ENCODE measurements around the gene ANP32B. TPM values are rescaled to one million over a fixed set of nuclear protein-coding genes. Genes with fewer than 3 reads are reported as not detected.

ANP32B gene
- total RNA-seq, 1 donor: 12.7 TPM

GRCh38 chr9:98007251-98007928 is 24.2 kb downstream of the ANP32B start:
- Histone ChIP-seq H2AFZ (ENCODE audit: low read length) (no peak overlapping the region), H3K36me3 (ENCODE audit: insufficient read depth, low read length) (peaks cover 72% of the 10 kb centered on the region), H3K27me3 (ENCODE audit: insufficient read depth, low read length) (no peaks in the 10 kb centered on the region), H3K27ac (ENCODE audit: low read depth, low read length) (no peak overlapping the region), H3K4me1 (ENCODE audit: insufficient read depth, low read length) (peaks cover 38% of the 10 kb centered on the region), H3K4me2 (ENCODE audit: insufficient read depth, low read length) (no peak overlapping the region), H3K79me2 (ENCODE audit: insufficient read depth, low read length) (peaks cover 80% of the 10 kb centered on the region), H3K4me3 (ENCODE audit: insufficient read depth, low read length) (no peak overlapping the region), H4K20me1 (ENCODE audit: insufficient read depth, low read length) (peaks cover 9% of the 10 kb centered on the region), H3K9me3 (ENCODE audit: low read depth, low read length) (no peaks in the 10 kb centered on the region)
- no peak for DNase-seq (ENCODE audit: insufficient read length, low spot score, missing footprints)
- TF ChIP-seq, protein P1, sequence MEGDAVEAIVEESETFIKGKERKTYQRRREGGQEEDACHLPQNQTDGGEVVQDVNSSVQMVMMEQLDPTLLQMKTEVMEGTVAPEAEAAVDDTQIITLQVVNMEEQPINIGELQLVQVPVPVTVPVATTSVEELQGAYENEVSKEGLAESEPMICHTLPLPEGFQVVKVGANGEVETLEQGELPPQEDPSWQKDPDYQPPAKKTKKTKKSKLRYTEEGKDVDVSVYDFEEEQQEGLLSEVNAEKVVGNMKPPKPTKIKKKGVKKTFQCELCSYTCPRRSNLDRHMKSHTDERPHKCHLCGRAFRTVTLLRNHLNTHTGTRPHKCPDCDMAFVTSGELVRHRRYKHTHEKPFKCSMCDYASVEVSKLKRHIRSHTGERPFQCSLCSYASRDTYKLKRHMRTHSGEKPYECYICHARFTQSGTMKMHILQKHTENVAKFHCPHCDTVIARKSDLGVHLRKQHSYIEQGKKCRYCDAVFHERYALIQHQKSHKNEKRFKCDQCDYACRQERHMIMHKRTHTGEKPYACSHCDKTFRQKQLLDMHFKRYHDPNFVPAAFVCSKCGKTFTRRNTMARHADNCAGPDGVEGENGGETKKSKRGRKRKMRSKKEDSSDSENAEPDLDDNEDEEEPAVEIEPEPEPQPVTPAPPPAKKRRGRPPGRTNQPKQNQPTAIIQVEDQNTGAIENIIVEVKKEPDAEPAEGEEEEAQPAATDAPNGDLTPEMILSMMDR (IDR thresholded peaks at IDR 0.05; ENCODE audit: extremely low read depth, low read depth, low read length): no peak

- Histone ChIP-seq H3K79me2 (ENCODE audit: insufficient read depth, low read length) (peaks cover 66% of the 10 kb centered on the region), H3K27me3 (ENCODE audit: insufficient read depth, low read length) (no peaks in the 10 kb centered on the region), H3K27ac (ENCODE audit: low read depth, low read length) (no peak overlapping the region), H3K4me1 (ENCODE audit: insufficient read depth, low read length) (peaks cover 38% of the 10 kb centered on the region), H4K20me1 (ENCODE audit: insufficient read depth, low read length) (peaks cover 6% of the 10 kb centered on the region), H3K9me3 (ENCODE audit: low read depth, low read length) (no peaks in the 10 kb centered on the region), H3K4me2 (ENCODE audit: insufficient read depth, low read length) (no peak overlapping the region), H2AFZ (ENCODE audit: low read length) (no peak overlapping the region), H3K36me3 (ENCODE audit: insufficient read depth, low read length) (peaks cover 84% of the 10 kb centered on the region), H3K4me3 (ENCODE audit: insufficient read depth, low read length) (no peak overlapping the region)
- TF ChIP-seq, protein P1 (IDR thresholded peaks at IDR 0.05; ENCODE audit: extremely low read depth, low read depth, low read length): no peak
- no peak for DNase-seq (ENCODE audit: insufficient read length, low spot score, missing footprints)
These were observed 25.6 kb downstream of the ANP32B start for GRCh38 chr9:98008764-98009163.

DNA sequence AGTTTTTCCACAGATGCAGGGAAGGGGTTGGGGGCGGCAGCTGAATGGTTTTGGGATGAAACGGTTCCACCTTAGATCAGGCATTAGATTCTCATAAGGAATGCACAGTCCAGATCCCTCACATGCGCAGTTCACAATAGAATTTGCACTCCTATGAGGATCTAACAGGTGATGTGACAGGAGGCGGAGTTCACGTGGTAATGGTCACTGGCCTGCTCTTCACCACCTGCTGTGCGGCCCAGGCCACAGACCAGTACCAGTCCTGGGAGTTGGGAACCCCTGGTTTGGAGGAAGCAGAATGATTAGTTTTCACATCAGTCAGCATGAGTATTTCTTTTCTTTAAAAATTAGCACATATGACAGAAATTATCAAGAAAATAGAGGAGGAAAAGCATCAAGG is 26.3 kb downstream of the ANP32B start:
- H3K79me2 ChIP-seq (ENCODE audit: insufficient read depth, low read length): peaks cover 61% of the 10 kb centered on the region
- H3K27me3 ChIP-seq (ENCODE audit: insufficient read depth, low read length): no peaks in the 10 kb centered on the region
- H3K27ac ChIP-seq (ENCODE audit: low read depth, low read length): peak overlapping the region; percentile 9
- no peaks in the 10 kb centered on the region for H3K9me3 ChIP-seq (ENCODE audit: low read depth, low read length)
- H3K4me1 ChIP-seq (ENCODE audit: insufficient read depth, low read length): peaks cover 38% of the 10 kb centered on the region
- no peak overlapping the region for H3K4me2 ChIP-seq (ENCODE audit: insufficient read depth, low read length)
- H2AFZ ChIP-seq (ENCODE audit: low read length): no peak overlapping the region
- H3K4me3 ChIP-seq (ENCODE audit: insufficient read depth, low read length): no peak overlapping the region
- DNase-seq (ENCODE audit: insufficient read length, low spot score, missing footprints): no peak
- peaks cover 87% of the 10 kb centered on the region for H3K36me3 ChIP-seq (ENCODE audit: insufficient read depth, low read length)
- TF ChIP-seq, protein P1 (IDR thresholded peaks at IDR 0.05; ENCODE audit: extremely low read depth, low read depth, low read length): no peak
- H4K20me1 ChIP-seq (ENCODE audit: insufficient read depth, low read length): peaks cover 6% of the 10 kb centered on the region

DNA sequence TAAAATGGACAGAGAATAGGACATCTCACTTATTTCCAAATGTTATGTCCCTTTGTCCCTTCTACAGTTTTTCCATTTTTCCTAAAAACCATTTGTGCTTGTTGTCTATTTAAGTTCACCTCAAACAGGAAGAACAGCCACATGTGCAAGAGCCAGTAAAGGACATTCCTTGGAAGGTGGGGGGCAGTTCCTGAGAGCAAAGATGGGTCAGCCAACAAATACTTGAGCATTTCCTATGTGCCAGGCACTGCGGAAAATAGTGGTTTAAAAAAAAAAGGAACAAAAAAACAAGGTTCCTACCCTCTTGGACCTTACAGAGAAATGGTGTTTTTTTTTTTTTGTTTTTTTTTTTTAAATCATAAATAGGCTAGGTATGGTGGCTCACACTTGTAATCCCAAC is 26.8 kb downstream of the ANP32B start:
- Histone ChIP-seq H3K79me2 (ENCODE audit: insufficient read depth, low read length) (peaks cover 56% of the 10 kb centered on the region), H3K36me3 (ENCODE audit: insufficient read depth, low read length) (peaks cover 87% of the 10 kb centered on the region), H4K20me1 (ENCODE audit: insufficient read depth, low read length) (peaks cover 6% of the 10 kb centered on the region), H3K4me1 (ENCODE audit: insufficient read depth, low read length) (peaks cover 38% of the 10 kb centered on the region), H3K27me3 (ENCODE audit: insufficient read depth, low read length) (no peaks in the 10 kb centered on the region), H3K4me3 (ENCODE audit: insufficient read depth, low read length) (no peak overlapping the region), H3K4me2 (ENCODE audit: insufficient read depth, low read length) (no peak overlapping the region), H3K27ac (ENCODE audit: low read depth, low read length) (peak overlapping the region; percentile 9), H2AFZ (ENCODE audit: low read length) (no peak overlapping the region), H3K9me3 (ENCODE audit: low read depth, low read length) (no peaks in the 10 kb centered on the region)
- no peak for DNase-seq (ENCODE audit: insufficient read length, low spot score, missing footprints)
- TF ChIP-seq, protein P1 (IDR thresholded peaks at IDR 0.05; ENCODE audit: extremely low read depth, low read depth, low read length): no peak
